GM12878 (cell line): Measurements from ENCODE around the gene NEDD8. TPM values are rescaled to one million over a fixed set of nuclear protein-coding genes. Genes with fewer than 3 reads are reported as not detected.

ENCODE experiments used
- ATAC-seq: fragments of 200-7000 bp; cut with Tn5 transposase; 3 replicates; pipeline ENCODE4 v1.9.1; 2020; ENCODE audit warnings: mild to moderate bottlenecking, moderate library complexity
- BruUV-seq: library from RNA; stranded (reverse); fragments of 400-500 nt; replicated peaks from 2 replicates; lab custom pipeline; 2021; lab: Mats Ljungman, UMichigan
- CTCF ChIA-PET: fragments of 300-600 bp; sonication (Branson Sonifier 250); formaldehyde crosslinking; extraction: SDS; loops from one replicate; lab custom pipeline; 2021; ENCODE audit warnings: inconsistent platforms; lab: Yijun Ruan, JAX
- POLR2A ChIA-PET: fragments of 350-600 bp; formaldehyde crosslinking; extraction: SDS; loops from one replicate; lab custom pipeline; 2021; ENCODE audit warnings: inconsistent platforms; lab: Charles Lee
- RAD21 ChIA-PET: fragments of 300-600 bp; sonication (Branson Sonifier 250); formaldehyde crosslinking; loops from one replicate; lab custom pipeline; 2023; ENCODE audit warnings: antibody characterized with exemption; ENCODE audit not compliant: unreplicated experiment; lab: Charles Lee
- SMC1A ChIA-PET: fragments of 300-600 bp; sonication (Branson Sonifier 250); formaldehyde crosslinking; loops from one replicate; lab custom pipeline; 2023; ENCODE audit not compliant: unreplicated experiment, uncharacterized antibody; lab: Charles Lee
- DNase-seq: peaks from one replicate; pipeline ENCODE4 v3.0.0-alpha.2; 2011; ENCODE audit warnings: low read depth, low spot score
- FAIRE-seq: peaks from 3 replicates; lab custom pipeline; 2011; peaks lifted over from hg19 to GRCh38; lab: Jason Lieb, UNC
- H2AFZ ChIP-seq: 2 replicates; pipeline ENCODE4 v1.6.0; 2011; ENCODE audit warnings: low read depth, low read length, control low read depth; ENCODE audit not compliant: control insufficient read depth
- H3K27ac ChIP-seq: 2 replicates; pipeline ENCODE4 v1.5.1; 2011; ENCODE audit warnings: control low read depth; ENCODE audit not compliant: control insufficient read depth, insufficient read depth
- H3K27me3 ChIP-seq, 2 experiments: replicated peaks in 1 of 2; 2 replicates each; pipeline versions ENCODE4 v1.6.0 to v1.6.1; 2011; ENCODE audit warnings: low read length in 1 of 2; ENCODE audit not compliant: control insufficient read depth in 2 of 2, insufficient read depth in 2 of 2
- H3K36me3 ChIP-seq, 2 experiments: 2 replicates each; pipeline ENCODE4 v1.5.1; 2011; ENCODE audit warnings: low read length in 1 of 2; ENCODE audit not compliant: control insufficient read depth in 2 of 2, insufficient read depth in 2 of 2
- H3K4me1 ChIP-seq: 2 replicates; pipeline ENCODE4 v1.6.1; 2011; ENCODE audit warnings: mild to moderate bottlenecking, low read length, moderate library complexity, mixed read lengths; ENCODE audit not compliant: control insufficient read depth, insufficient read depth
- H3K4me2 ChIP-seq: 2 replicates; pipeline ENCODE4 v1.6.0; 2011; ENCODE audit warnings: control low read depth; ENCODE audit not compliant: control insufficient read depth, insufficient read depth
- H3K4me3 ChIP-seq: fragments of 200-600 bp; sonication (generic); 2 replicates; pipeline ENCODE4 v1.5.1; 2016
- H3K79me2 ChIP-seq: 2 replicates; pipeline ENCODE4 v1.6.0; 2011; ENCODE audit warnings: low read length; ENCODE audit not compliant: control insufficient read depth, insufficient read depth
- H3K9ac ChIP-seq: 2 replicates; pipeline ENCODE4 v1.8.0; 2011; ENCODE audit warnings: low read length, control low read depth, mixed read lengths; ENCODE audit not compliant: control insufficient read depth, insufficient read depth
- H3K9me3 ChIP-seq: replicated peaks from 3 replicates; pipeline ENCODE4 v1.5.1; 2011; ENCODE audit warnings: mild to moderate bottlenecking, low read length; ENCODE audit not compliant: control insufficient read depth, insufficient read depth
- H4K20me1 ChIP-seq: 2 replicates; pipeline ENCODE4 v1.6.0; 2011; ENCODE audit not compliant: control insufficient read depth, insufficient read depth
- CTCF ChIP-seq, 3 experiments: IDR thresholded peaks in 2 of 3; conservative IDR thresholded peaks in 1 of 3; 2 replicates each; pipeline ENCODE4 v1.5.1; 2011; ENCODE audit warnings: low read depth in 3 of 3, low read length in 3 of 3, mild to moderate bottlenecking in 3 of 3, control low read depth in 2 of 3, moderate library complexity in 2 of 3, inconsistent platforms in 1 of 3, mixed read lengths in 1 of 3; ENCODE audit not compliant: control insufficient read depth in 2 of 3, insufficient read depth in 1 of 3; ENCODE audit errors: extremely low read depth in 1 of 3
- HSF1 ChIP-seq: fragments of 150-350 bp; IDR thresholded peaks from 2 replicates; pipeline ENCODE4 v1.6.1; 2014; ENCODE audit warnings: mild to moderate bottlenecking, low read depth, low read length
- PKNOX1 ChIP-seq: fragments of 450-650 bp; IDR thresholded peaks from 2 replicates; pipeline ENCODE4 v1.6.1; 2016; ENCODE audit warnings: mild to moderate bottlenecking
- SMARCA5 ChIP-seq: fragments of 450-650 bp; IDR thresholded peaks from 2 replicates; pipeline ENCODE4 v1.6.1; 2017; ENCODE audit warnings: mild to moderate bottlenecking
- WGBS: methylation state at CpG from one replicate; pipeline ENCODE4 v1.1.6; 2016; ENCODE audit warnings: low lambda C conversion rate; ENCODE audit not compliant: insufficient replicate concordance, insufficient coverage; ENCODE audit errors: missing lambda C conversion rate; 5-methylcytosine and 5-hydroxymethylcytosine counted together
- in situ Hi-C: fragments of 300-500 bp; cut with MboI; formaldehyde crosslinking; loops from 9 replicates; pipeline ENCODE4 v1.14.3; 2018; ENCODE audit warnings: mixed read lengths
- intact Hi-C: fragments of 100-400 bp; cut with micrococcal nuclease; formaldehyde crosslinking; loops from one replicate; pipeline ENCODE4 v1.14.2; 2022; ENCODE audit not compliant: unreplicated experiment
- polyA plus RNA-seq, 11 experiments: library from polyadenylated mRNA; depleted of rRNA in 4 of 11; unstranded in 6 of 11; stranded (reverse) in 5 of 11; fragments of >200 nt; fragmentation: Nextera tagmentation in 4 of 11; fragmentation: Illumina TruSeq in 1 of 11; extraction: Ambion mirVana in 4 of 11; extraction: Trizol in 1 of 11; gene quantifications; 1 replicate in 1 of 11; 2 replicates in 10 of 11; pipeline versions ENCODE4 v1.2.1 to v1.2.3, GENCODE V29; 2011 to 2016; ENCODE audit warnings: inconsistent platforms in 2 of 11, missing spikeins in 2 of 11, low read depth in 1 of 11
- total RNA-seq, 4 experiments: library from RNA; depleted of rRNA in 3 of 4; stranded (reverse); fragments of >200 nt in 3 of 4; fragmentation: Illumina TruSeq in 1 of 4; extraction: Trizol in 1 of 4; gene quantifications; 2 replicates each; pipeline versions ENCODE4 v1.2.1 to v1.2.3, GENCODE V29; 2013 to 2021

Gene NEDD8
- total and polyA plus RNA-seq, 10 of the 15 experiments (the other 5 are each of a cell fraction or from before 2014, with no cell fraction given) = 164 to 991 (median 300) TPM

GRCh38 chr14:24273422-24273998, 41.3 kb upstream of the NEDD8 start:
- in situ Hi-C loops (no loop called here), intact Hi-C loops (no loop called here)
- RAD21 ChIA-PET = interaction anchor here (0.7 to 5.6 kb wide), 9 partner anchors 7 to 159 kb away, joined by 3 to 59 read pairs (median 6); partner anchors contain the start of genes CIDEB, DCAF11, MDP1 and NRL
- Histone ChIP-seq H3K4me2 (peak overlapping the region; percentile 50), H3K9ac (no peak overlapping the region), H3K36me3 (peaks cover 0 to 7% of the 10 kb centered on the region in 2 experiments; a peak in 2 of 4 replicates), H2AFZ (no peak overlapping the region), H3K27me3 (no peaks in the 10 kb centered on the region), H3K4me3 (0 out of 2 replicates have a peak overlapping the region, but pooled peaks have one; percentile 3), H3K4me1 (peaks cover 43% of the 10 kb centered on the region), H4K20me1 (no peaks in the 10 kb centered on the region), H3K9me3 (no peaks in the 10 kb centered on the region; the same call in 2 of the 3 replicates), H3K27ac (peak overlapping the region; percentile 64), H3K79me2 (peaks cover 14% of the 10 kb centered on the region)
- SMC1A ChIA-PET = interaction anchor here (0.7 to 11.8 kb wide), 13 partner anchors 11 to 193 kb away, joined by 3 to 141 read pairs (median 3); partner anchors contain the start of genes CHMP4A, DCAF11, DHRS1 and NOP9
- no peak for ATAC-seq
- CTCF ChIA-PET = interaction anchor here (1.1 to 17.1 kb wide), 8 partner anchors 8 to 158 kb away, joined by 3 to 269 read pairs (median 8); partner anchors contain the start of genes CIDEB, DHRS1, IRF9 and NOP9
- no peak for DNase-seq
- FAIRE-seq = no peak
- peak; percentile 12 to 26 (median 13); a peak in 2 of 6 replicates for TF ChIP-seq CTCF (IDR thresholded peaks at IDR 0.05 in 2 of 3, conservative IDR thresholded peaks at IDR 0.05 in 1 of 3; ENCODE audit: control insufficient read depth in 2 of 3, extremely low read depth in 1 of 3, insufficient read depth in 1 of 3, low read depth in 3 of 3, low read length in 3 of 3)
- no peak for TF ChIP-seq HSF1
- TF ChIP-seq PKNOX1 = no peak
- 0 out of 2 replicates have a peak, but pooled peaks have one; percentile 50 for TF ChIP-seq SMARCA5
- 55% methylated on average over 3 of the region's 3 CpGs for WGBS
- POLR2A ChIA-PET = interaction anchor here (0.7 to 10.9 kb wide), 10 partner anchors 10 to 157 kb away, joined by 3 to 171 read pairs (median 5); partner anchors contain the start of genes DHRS1, NOP9 and TINF2
- BruUV-seq = no TSS peak
